Measurements from ENCODE around the gene AP5B1.

DNA sequence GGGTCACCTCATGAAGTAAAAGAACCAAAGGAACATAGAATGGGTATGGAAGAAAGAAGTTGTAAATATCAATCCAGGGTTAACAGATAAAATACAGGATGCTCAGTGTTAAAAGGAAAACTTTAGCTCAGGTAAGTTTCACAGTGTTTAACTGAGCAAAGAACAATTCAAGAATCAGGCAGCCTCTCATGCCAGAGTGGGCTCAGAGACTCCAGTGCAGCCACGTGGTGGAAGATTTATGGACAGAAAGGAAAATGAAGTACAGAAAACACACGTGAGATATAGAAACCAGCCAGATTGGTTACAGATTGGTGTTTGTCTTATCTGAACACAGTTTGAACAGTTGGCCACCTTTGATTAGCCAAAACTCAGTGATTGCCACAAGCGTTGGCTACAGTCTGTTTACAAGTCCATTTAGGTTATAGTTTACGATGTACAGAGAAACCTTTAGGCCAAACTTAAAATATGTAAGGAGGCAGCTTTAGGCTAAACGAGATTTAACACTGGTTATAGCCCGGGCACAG, 9.1 kb downstream of the AP5B1 start:
- TF ChIP-seq, protein P1, sequence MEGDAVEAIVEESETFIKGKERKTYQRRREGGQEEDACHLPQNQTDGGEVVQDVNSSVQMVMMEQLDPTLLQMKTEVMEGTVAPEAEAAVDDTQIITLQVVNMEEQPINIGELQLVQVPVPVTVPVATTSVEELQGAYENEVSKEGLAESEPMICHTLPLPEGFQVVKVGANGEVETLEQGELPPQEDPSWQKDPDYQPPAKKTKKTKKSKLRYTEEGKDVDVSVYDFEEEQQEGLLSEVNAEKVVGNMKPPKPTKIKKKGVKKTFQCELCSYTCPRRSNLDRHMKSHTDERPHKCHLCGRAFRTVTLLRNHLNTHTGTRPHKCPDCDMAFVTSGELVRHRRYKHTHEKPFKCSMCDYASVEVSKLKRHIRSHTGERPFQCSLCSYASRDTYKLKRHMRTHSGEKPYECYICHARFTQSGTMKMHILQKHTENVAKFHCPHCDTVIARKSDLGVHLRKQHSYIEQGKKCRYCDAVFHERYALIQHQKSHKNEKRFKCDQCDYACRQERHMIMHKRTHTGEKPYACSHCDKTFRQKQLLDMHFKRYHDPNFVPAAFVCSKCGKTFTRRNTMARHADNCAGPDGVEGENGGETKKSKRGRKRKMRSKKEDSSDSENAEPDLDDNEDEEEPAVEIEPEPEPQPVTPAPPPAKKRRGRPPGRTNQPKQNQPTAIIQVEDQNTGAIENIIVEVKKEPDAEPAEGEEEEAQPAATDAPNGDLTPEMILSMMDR (IDR thresholded peaks at IDR 0.05): no peak
- TF ChIP-seq EZH2phosphoT487 (IDR thresholded peaks at IDR 0.05) (no peak), EZH2 (IDR thresholded peaks at IDR 0.05) (no peak)
